Psoas muscle (tissue), 8 donors: ENCODE measurements around the gene FLG. TPM values are rescaled to one million over a fixed set of nuclear protein-coding genes. Genes with fewer than 3 reads are reported as not detected.

Experiments used
- ATAC-seq, 4 donors: fragments of 200-7000 bp; cut with Tn5 transposase; one replicate each; pipeline ENCODE4 v1.9.1; 2020; ENCODE audit warnings: moderate library complexity in 3 of 4, mild to moderate bottlenecking in 2 of 4
- DNase-seq, 2 donors: peaks; one replicate each; pipeline ENCODE4 v3.0.0-alpha.2; 2020
- H3K27ac ChIP-seq: fragments of 200-600 bp; one replicate; pipeline ENCODE4 v1.8.0; 2022
- H3K27me3 ChIP-seq, 3 donors: fragments of 200-600 bp in 1 of 3; one replicate each; pipeline versions ENCODE4 v1.6.1 to v1.8.0; 2013 to 2022; ENCODE audit warnings: low read length in 2 of 3, mild to moderate bottlenecking in 2 of 3, moderate library complexity in 1 of 3; ENCODE audit not compliant: insufficient read depth in 3 of 3
- H3K36me3 ChIP-seq, 2 donors: fragments of 200-600 bp in 1 of 2; one replicate each; pipeline versions ENCODE4 v1.6.1 to v1.8.0; 2013 to 2022; ENCODE audit warnings: low read depth in 1 of 2, mild to moderate bottlenecking in 1 of 2, moderate library complexity in 1 of 2; ENCODE audit not compliant: insufficient read depth in 1 of 2
- H3K4me1 ChIP-seq: fragments of 200-600 bp; one replicate; pipeline ENCODE4 v1.8.0; 2022
- H3K4me3 ChIP-seq: fragments of 200-600 bp; one replicate; pipeline ENCODE4 v1.8.0; 2022; ENCODE audit warnings: mild to moderate bottlenecking
- H3K9me3 ChIP-seq: fragments of 200-600 bp; one replicate; pipeline ENCODE4 v1.8.0; 2022
- WGBS, 3 donors: extraction: QIAGEN DNeasy Blood & Tissue Kit; methylation state at CpG; one replicate each; pipeline versions ENCODE4 v1.1.6 to v1.1.7; 2013; 5-methylcytosine and 5-hydroxymethylcytosine counted together
- intact Hi-C, 2 donors: fragments of 100-400 bp; cut with DNase I; formaldehyde crosslinking; loops; one replicate each; pipeline versions ENCODE4 v1.11.0 to v1.14.2; 2022
- long read RNA-seq, 2 donors: library from polyadenylated mRNA; unstranded; transcript quantifications; one replicate each; pipeline ENCODE4 v2.0.0, GENCODE V29; 2021
- polyA plus RNA-seq, 3 donors: library from polyadenylated mRNA; stranded (reverse); fragments of 200-250 nt; gene quantifications; one replicate each; pipeline ENCODE4 v1.2.3, GENCODE V29; 2013
- total RNA-seq, 4 donors: library from RNA; stranded (reverse); fragmentation: NEBNext Ultra II Directional in 2 of 4; extraction: Animal tissue kit (Norgen Biotek cat#: 25700) in 2 of 4; gene quantifications; one replicate each; pipeline versions ENCODE4 v1.2.1 to v1.2.4, GENCODE V29; 2021 to 2023
- TF ChIP-seq, protein P1 (sequence below): fragments of 200-600 bp; IDR thresholded peaks from one replicate; pipeline ENCODE4 v1.8.0; 2022; ENCODE audit warnings: antibody characterized with exemption
- donor health status: healthy with polysubstance abuse.
- donor health status: DM: no; HTN: no; CAD: no; lungs with moderate emphysema.
- donor health status: Bipolar disorder and iron deficiency.
- donor health status: healthy.
- donor health status: DM: yes; HTN: yes; CAD: no.
- donor health status: DM: no; HTN: no; CAD: no.
- donor health status: DM: no; HTN: no; CAD: no.
- donor health status: DM: yes; HTN: yes; CAD: no.

Gene FLG
- total RNA-seq: not detected
- under 1 TPM in 2 of 3 donors, not detected in 1; under 0.01 to 0.01 TPM for polyA plus RNA-seq
- long read RNA-seq, donor 1: 0 reads
- long read RNA-seq, donor 2: 0 reads

DNA sequence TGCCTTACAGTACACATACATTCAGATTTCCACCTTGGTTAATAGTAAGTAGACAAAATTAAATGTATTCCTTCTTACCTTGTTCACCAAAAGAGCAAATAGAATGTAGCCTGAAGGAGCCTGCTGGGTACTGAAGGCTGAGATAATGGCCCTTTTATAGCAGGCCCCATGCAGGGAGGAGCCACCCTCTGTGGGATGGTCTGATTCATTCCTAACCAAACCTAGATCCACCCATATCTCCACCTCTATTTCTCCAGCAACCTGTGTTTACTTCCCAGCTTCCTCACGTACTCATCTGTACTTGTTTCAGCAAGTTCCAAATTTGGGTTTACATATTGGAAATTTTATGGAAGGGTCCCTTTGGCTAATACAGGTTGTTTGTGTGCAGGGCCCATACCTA is at the start of gene FLG:
Gene FLG (minus strand): TSS at position 129 of the 400 bp plus-strand sequence. CDS start 9,783 bp downstream, outside the sequence.
- no peak for ATAC-seq
- H3K4me3 ChIP-seq: no peak within 1 kb of the TSS
- DNase-seq: no peak
- intact Hi-C loops: no loop called here
- WGBS, 3 donors: 72 to 88% (median 72%) methylated on average over 1 of the region's 1 CpG
- TF ChIP-seq, protein P1, sequence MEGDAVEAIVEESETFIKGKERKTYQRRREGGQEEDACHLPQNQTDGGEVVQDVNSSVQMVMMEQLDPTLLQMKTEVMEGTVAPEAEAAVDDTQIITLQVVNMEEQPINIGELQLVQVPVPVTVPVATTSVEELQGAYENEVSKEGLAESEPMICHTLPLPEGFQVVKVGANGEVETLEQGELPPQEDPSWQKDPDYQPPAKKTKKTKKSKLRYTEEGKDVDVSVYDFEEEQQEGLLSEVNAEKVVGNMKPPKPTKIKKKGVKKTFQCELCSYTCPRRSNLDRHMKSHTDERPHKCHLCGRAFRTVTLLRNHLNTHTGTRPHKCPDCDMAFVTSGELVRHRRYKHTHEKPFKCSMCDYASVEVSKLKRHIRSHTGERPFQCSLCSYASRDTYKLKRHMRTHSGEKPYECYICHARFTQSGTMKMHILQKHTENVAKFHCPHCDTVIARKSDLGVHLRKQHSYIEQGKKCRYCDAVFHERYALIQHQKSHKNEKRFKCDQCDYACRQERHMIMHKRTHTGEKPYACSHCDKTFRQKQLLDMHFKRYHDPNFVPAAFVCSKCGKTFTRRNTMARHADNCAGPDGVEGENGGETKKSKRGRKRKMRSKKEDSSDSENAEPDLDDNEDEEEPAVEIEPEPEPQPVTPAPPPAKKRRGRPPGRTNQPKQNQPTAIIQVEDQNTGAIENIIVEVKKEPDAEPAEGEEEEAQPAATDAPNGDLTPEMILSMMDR: no peak
- H3K9me3 ChIP-seq: no peaks in the 10 kb centered on the region
- H3K36me3 ChIP-seq: no peaks in the 10 kb centered on the region
- no peaks in the 10 kb centered on the region for H3K27me3 ChIP-seq
- H3K4me1 ChIP-seq: no peaks in the 10 kb centered on the region
- H3K27ac ChIP-seq: no peak within 1 kb of the TSS

DNA sequence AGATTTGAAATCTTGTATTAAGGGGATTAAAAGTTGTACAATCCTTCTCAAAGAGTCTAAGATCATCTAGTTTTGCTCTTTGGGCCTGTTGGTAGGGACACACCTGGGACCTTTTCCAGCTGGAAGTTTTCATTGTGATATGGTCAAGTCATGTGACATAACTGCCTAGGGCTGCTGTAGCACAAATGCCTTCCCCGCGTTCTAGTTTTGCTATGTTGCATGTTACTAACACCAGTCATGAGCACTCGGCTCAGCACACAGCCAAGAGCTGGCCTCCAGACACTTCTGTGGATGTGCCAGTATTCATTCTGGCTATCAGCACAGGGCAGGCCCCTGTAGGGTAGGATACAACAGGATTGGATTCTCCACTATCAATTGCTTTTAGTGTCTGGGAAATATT is 49.4 kb upstream of the FLG start:
- DNase-seq: no peak
- intact Hi-C loops: no loop called here
- H3K4me1 ChIP-seq: no peaks in the 10 kb centered on the region
- H3K9me3 ChIP-seq: no peaks in the 10 kb centered on the region
- no peak overlapping the region for H3K4me3 ChIP-seq
- no peak for ATAC-seq
- H3K36me3 ChIP-seq: no peaks in the 10 kb centered on the region
- 62 to 63% (median 63%) methylated on average over 3 of the region's 3 CpGs for WGBS, 3 donors
- H3K27me3 ChIP-seq: no peaks in the 10 kb centered on the region
- TF ChIP-seq, protein P1: no peak
- no peak overlapping the region for H3K27ac ChIP-seq

DNA sequence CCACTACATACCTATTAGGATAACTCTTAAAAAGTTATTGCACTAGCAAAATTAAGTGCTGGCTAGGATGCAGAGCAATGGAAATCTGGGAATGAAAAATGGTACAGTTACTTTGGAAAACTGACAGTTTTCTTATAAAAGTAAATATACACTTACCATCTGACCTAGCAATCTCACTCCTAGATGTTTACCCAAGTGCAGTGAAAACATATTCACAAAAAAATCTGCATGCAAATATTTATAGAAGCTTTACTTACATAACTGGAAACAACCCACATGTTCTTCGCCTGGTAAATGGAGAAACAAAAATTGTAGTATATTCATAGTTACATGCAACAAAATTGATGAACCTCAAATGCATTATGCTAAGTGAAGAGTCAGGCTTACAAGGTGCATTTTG is 47.6 kb upstream of the FLG start:
- H3K9me3 ChIP-seq: peaks cover 4% of the 10 kb centered on the region
- no peak for DNase-seq
- no peak for ATAC-seq
- intact Hi-C loops: no loop called here
- H3K4me3 ChIP-seq: no peak overlapping the region
- no peaks in the 10 kb centered on the region for H3K4me1 ChIP-seq
- H3K27ac ChIP-seq: no peak overlapping the region
- WGBS, 3 donors: 76 to 90% (median 80%) methylated on average over 1 of the region's 1 CpG
- H3K27me3 ChIP-seq: no peaks in the 10 kb centered on the region
- no peaks in the 10 kb centered on the region for H3K36me3 ChIP-seq
- TF ChIP-seq, protein P1: no peak

DNA sequence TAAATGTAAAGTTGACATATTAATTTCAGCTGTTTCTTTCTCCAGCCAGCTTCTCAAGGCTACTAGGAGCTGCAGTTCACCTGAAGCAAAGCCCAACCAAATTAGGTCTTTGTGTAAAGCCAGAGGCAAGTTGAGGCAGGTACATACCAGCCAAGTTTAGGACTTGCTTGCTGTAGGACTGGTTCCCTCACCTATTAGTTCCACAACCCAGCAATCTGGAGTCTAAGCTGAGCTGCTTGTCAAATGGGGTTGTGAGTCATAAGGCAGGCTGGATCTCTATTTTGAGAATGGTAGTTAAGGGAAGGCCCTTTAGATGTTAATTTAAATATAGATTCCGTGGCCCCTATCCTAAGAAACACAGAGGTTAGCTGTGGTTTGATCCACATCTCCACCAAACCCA is 42.4 kb upstream of the FLG start:
- Histone ChIP-seq H3K9me3 (peaks cover 4% of the 10 kb centered on the region), H3K4me3 (no peak overlapping the region), H3K36me3 (no peaks in the 10 kb centered on the region), H3K27me3 (no peaks in the 10 kb centered on the region), H3K27ac (no peak overlapping the region), H3K4me1 (no peaks in the 10 kb centered on the region)
- DNase-seq (no peak), ATAC-seq (no peak)
- intact Hi-C loops: no loop called here
- 26 to 78% (median 35%) methylated on average over 1 of the region's 1 CpG for WGBS, 3 donors
- TF ChIP-seq, protein P1: no peak

DNA sequence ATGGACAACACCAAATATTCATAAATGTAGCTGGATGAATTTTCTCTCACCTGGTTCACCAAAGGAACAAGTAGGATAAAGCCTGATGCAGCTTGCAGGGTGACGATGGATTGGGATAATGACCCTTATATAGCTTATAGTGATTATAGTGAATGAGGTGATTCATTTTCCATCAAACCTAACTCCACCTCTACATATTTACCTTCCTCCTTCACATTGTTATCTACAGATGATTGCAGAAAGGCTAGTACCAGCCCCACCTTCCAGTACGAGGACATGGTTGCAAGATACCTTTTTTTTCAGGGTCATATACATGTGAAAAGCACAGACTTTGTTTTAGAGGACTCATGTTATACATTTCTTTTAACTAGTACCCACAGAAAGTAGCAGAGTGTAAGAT is 34.9 kb upstream of the FLG start, which contains the start of gene FLG2:
Gene FLG2 (minus strand): TSS at position 101 of the 400 bp plus-strand sequence. CDS start 1,122 bp downstream, outside the sequence.
- Histone ChIP-seq H3K4me1 (no peaks in the 10 kb centered on the region), H3K27me3 (no peaks in the 10 kb centered on the region), H3K36me3 (no peaks in the 10 kb centered on the region), H3K27ac (no peak within 1 kb of the TSS), H3K4me3 (no peak within 1 kb of the TSS), H3K9me3 (no peaks in the 10 kb centered on the region)
- intact Hi-C loops: no loop called here
- DNase-seq: no peak
- TF ChIP-seq, protein P1: no peak
- no peak for ATAC-seq
- 79 to 93% (median 86%) methylated on average over 2 of the region's 2 CpGs for WGBS, 3 donors
